Measurements from ENCODE around the gene NRG3.
"Not testable (repeated sequence)": the region's sequence is repeated elsewhere in the genome, so short reads cannot be mapped to it uniquely, and the experiment has no call there.

NRG3 gene

GRCh38 chr10:82319562-82319961, 444.6 kb downstream of the NRG3 start:
- DNase-seq (ENCODE audit: low read depth) = no peak
- no peak overlapping the region for H3K4me3 ChIP-seq (replicated peaks; ENCODE audit: low read depth, low read length)

GRCh38 chr10:82321724-82322123, 446.7 kb downstream of the NRG3 start:
- no peak for TF ChIP-seq CTCF (IDR thresholded peaks at IDR 0.05; ENCODE audit: low read length, missing control alignments)
- H3K4me3 ChIP-seq (replicated peaks; ENCODE audit: low read depth, low read length) = no peak overlapping the region
- no peak for DNase-seq (ENCODE audit: low read depth)

More at GRCh38 chr10:82319562-82319961, 444.6 kb downstream of the NRG3 start:
- TF ChIP-seq CTCF (IDR thresholded peaks at IDR 0.05; ENCODE audit: low read length, missing control alignments) = no peak

- H3K4me3 ChIP-seq (replicated peaks; ENCODE audit: low read depth, low read length) = no peak overlapping the region
- no peak for TF ChIP-seq CTCF (IDR thresholded peaks at IDR 0.05; ENCODE audit: low read length, missing control alignments)
- DNase-seq (ENCODE audit: low read depth) = no peak
Measured at GRCh38 chr10:82331716-82332115, 456.7 kb downstream of the NRG3 start.

- H3K4me3 ChIP-seq (replicated peaks; ENCODE audit: low read depth, low read length) = no peak overlapping the region
- DNase-seq (ENCODE audit: low read depth) = no peak
- TF ChIP-seq CTCF (IDR thresholded peaks at IDR 0.05; ENCODE audit: low read length, missing control alignments) = no peak
Measured at GRCh38 chr10:82335831-82336230, 460.8 kb downstream of the NRG3 start.

GRCh38 chr10:82340166-82340565, 465.2 kb downstream of the NRG3 start:
- DNase-seq (ENCODE audit: low read depth) = no peak
- H3K4me3 ChIP-seq (replicated peaks; ENCODE audit: low read depth, low read length) = no peak overlapping the region
- no peak for TF ChIP-seq CTCF (IDR thresholded peaks at IDR 0.05; ENCODE audit: low read length, missing control alignments)

GRCh38 chr10:82349590-82349989, 474.6 kb downstream of the NRG3 start:
- not testable (repeated sequence) for H3K4me3 ChIP-seq (replicated peaks; ENCODE audit: low read depth, low read length)

GRCh38 chr10:82353381-82353780, 478.4 kb downstream of the NRG3 start:
- H3K4me3 ChIP-seq (replicated peaks; ENCODE audit: low read depth, low read length) = no peak overlapping the region
- no peak for DNase-seq (ENCODE audit: low read depth)
- TF ChIP-seq CTCF (IDR thresholded peaks at IDR 0.05; ENCODE audit: low read length, missing control alignments) = no peak

More at GRCh38 chr10:82349590-82349989, 474.6 kb downstream of the NRG3 start:
- DNase-seq (ENCODE audit: low read depth) = not testable (repeated sequence)

All from fibroblast of pulmonary artery (primary cell).